22Rv1 (cell line): Measurements from ENCODE around the gene CCL28.

Experiments
- CTCF ChIP-seq: fragments of 450-650 bp; IDR thresholded peaks from 2 replicates; pipeline ENCODE4 v1.5.1; 2017; ENCODE audit warnings: mild to moderate bottlenecking
- ZFX ChIP-seq: fragments of 450-650 bp; IDR thresholded peaks from 2 replicates; pipeline ENCODE4 v1.6.1; 2017; ENCODE audit warnings: antibody characterized with exemption, borderline replicate concordance

GRCh38 chr5:43412156-43412555, at the start of gene CCL28:
- TF ChIP-seq CTCF = no peak
- no peak for TF ChIP-seq ZFX
